ENCODE data around the gene PPIE. TPM values are rescaled to one million over a fixed set of nuclear protein-coding genes. Genes with fewer than 3 reads are reported as not detected.
"Not testable (repeated sequence)": the region's sequence is repeated elsewhere in the genome, so short reads cannot be mapped to it uniquely, and the experiment has no call there.

Gene PPIE
- total RNA-seq, 2 donors from 2014 or later: 34.7 to 42.6 TPM

GRCh38 chr1:39766466-39766865 lies 27.8 kb downstream of the PPIE start:
- H3K27ac ChIP-seq; H3K4me1 ChIP-seq; intact Hi-C loops (cut with DNase I); H3K4me3 ChIP-seq; H3K9ac ChIP-seq (ENCODE audit: low read depth in 2 of 2, low read length in 2 of 2); H3K36me3 ChIP-seq; DNase-seq; H3K9me3 ChIP-seq; H3K27me3 ChIP-seq: not testable (repeated sequence)

GRCh38 chr1:39769502-39769901 lies 30.8 kb downstream of the PPIE start:
- H3K4me3 ChIP-seq; intact Hi-C loops (cut with DNase I); H3K36me3 ChIP-seq; DNase-seq; H3K9ac ChIP-seq (ENCODE audit: low read depth in 2 of 2, low read length in 2 of 2); H3K27ac ChIP-seq; H3K9me3 ChIP-seq; H3K27me3 ChIP-seq; H3K4me1 ChIP-seq: not testable (repeated sequence)

GRCh38 chr1:39770100-39771021 lies 31.7 kb downstream of the PPIE start:
- H3K36me3 ChIP-seq; intact Hi-C loops (cut with DNase I); H3K9me3 ChIP-seq; DNase-seq; H3K4me1 ChIP-seq; H3K4me3 ChIP-seq; H3K9ac ChIP-seq (ENCODE audit: low read depth in 2 of 2, low read length in 2 of 2); H3K27ac ChIP-seq; H3K27me3 ChIP-seq: not testable (repeated sequence)

GRCh38 chr1:39771022-39771532 lies 32.4 kb downstream of the PPIE start, which contains the start of gene OXCT2:
TSS of gene OXCT2 (minus strand) at chr1:39771348. CDS start at chr1:39771255, 93 bp downstream.
- H3K9me3 ChIP-seq; H3K27me3 ChIP-seq; H3K4me3 ChIP-seq; DNase-seq; H3K9ac ChIP-seq (ENCODE audit: low read depth in 2 of 2, low read length in 2 of 2); intact Hi-C loops (cut with DNase I); H3K4me1 ChIP-seq; H3K36me3 ChIP-seq; H3K27ac ChIP-seq: not testable (repeated sequence)

GRCh38 chr1:39773369-39773979 lies 34.8 kb downstream of the PPIE start:
- H3K9ac ChIP-seq (ENCODE audit: low read depth in 2 of 2, low read length in 2 of 2); intact Hi-C loops (cut with DNase I); H3K4me1 ChIP-seq; H3K27me3 ChIP-seq; H3K27ac ChIP-seq; DNase-seq; H3K4me3 ChIP-seq; H3K36me3 ChIP-seq; H3K9me3 ChIP-seq: not testable (repeated sequence)

- DNase-seq; H3K27ac ChIP-seq; intact Hi-C loops (cut with DNase I): not testable (repeated sequence)
These were observed 36.5 kb downstream of the PPIE start for GRCh38 chr1:39775141-39775540.

GRCh38 chr1:39775676-39776399 lies 37.2 kb downstream of the PPIE start:
- not testable (repeated sequence) for DNase-seq

More at GRCh38 chr1:39775141-39775540, 36.5 kb downstream of the PPIE start:
- not testable (repeated sequence) for H3K9me3 ChIP-seq; H3K4me3 ChIP-seq; H3K27me3 ChIP-seq; H3K4me1 ChIP-seq; H3K36me3 ChIP-seq; H3K9ac ChIP-seq (ENCODE audit: low read depth in 2 of 2, low read length in 2 of 2)

GRCh38 chr1:39776400-39776713 lies 37.7 kb downstream of the PPIE start:
- Histone ChIP-seq H3K9ac (ENCODE audit: low read depth in 2 of 2, low read length in 2 of 2) (no peak overlapping the region), H3K4me3 (no peak overlapping the region), H3K4me1 (no peaks in the 10 kb centered on the region), H3K36me3 (no peaks in the 10 kb centered on the region), H3K27ac (no peak overlapping the region), H3K9me3 (no peaks in the 10 kb centered on the region), H3K27me3 (no peaks in the 10 kb centered on the region)
- DNase-seq: no peak
- no peak for TF ChIP-seq CTCF (IDR thresholded peaks at IDR 0.05)
- intact Hi-C loops (cut with DNase I): no loop called here

More at GRCh38 chr1:39775676-39776399, 37.2 kb downstream of the PPIE start:
- intact Hi-C loops (cut with DNase I); H3K36me3 ChIP-seq; H3K4me3 ChIP-seq; H3K27ac ChIP-seq; H3K9ac ChIP-seq (ENCODE audit: low read depth in 2 of 2, low read length in 2 of 2); H3K27me3 ChIP-seq; H3K9me3 ChIP-seq; H3K4me1 ChIP-seq: not testable (repeated sequence)
